K562 (cell line): ENCODE data around the gene BANK1. TPM values are rescaled to one million over a fixed set of nuclear protein-coding genes. Genes with fewer than 3 reads are reported as not detected.

Source experiments
- ATAC-seq: fragments of 200-7000 bp; cut with Tn5 transposase; 3 replicates; pipeline ENCODE4 v1.9.1; 2020; ENCODE audit warnings: moderate library complexity
- BruUV-seq: library from RNA; stranded (reverse); fragments of 400-500 nt; replicated peaks from 2 replicates; lab custom pipeline; 2021; lab: Mats Ljungman, UMichigan
- CTCF ChIA-PET: fragments of 300-600 bp; formaldehyde crosslinking; extraction: SDS; loops from one replicate; lab custom pipeline; 2021; ENCODE audit warnings: low intra/inter-chr PET ratio; lab: Yijun Ruan, JAX
- POLR2A ChIA-PET: fragments of 300-600, 350-650 bp; sonication (Branson Sonifier 250); formaldehyde crosslinking; extraction: SDS; loops from one replicate; lab custom pipeline; 2021; ENCODE audit warnings: antibody characterized with exemption, inconsistent platforms; lab: Yijun Ruan, JAX
- DNase-seq, 4 experiments: peaks; one replicate each; pipeline versions ENCODE4 v3.0.0 to v3.0.0-alpha.2; 2011 to 2018; ENCODE audit warnings: low spot score in 3 of 4, mixed read lengths in 3 of 4; ENCODE audit errors: extremely low read depth in 1 of 4
- FAIRE-seq: peaks from 2 replicates; lab custom pipeline; 2011; peaks lifted over from hg19 to GRCh38; lab: Jason Lieb, UNC
- H2AFZ ChIP-seq: 2 replicates; pipeline ENCODE4 v1.6.0; 2011; ENCODE audit warnings: low read depth, low read length, control low read depth, inconsistent platforms
- H3K27ac ChIP-seq: fragments of 200-600 bp; 3 replicates; pipeline ENCODE4 v1.8.0; 2011; ENCODE audit warnings: low read depth, mild to moderate bottlenecking, control low read depth, inconsistent platforms, low read length, moderate library complexity, mixed read lengths; ENCODE audit errors: extremely low read depth
- H3K27me3 ChIP-seq, 2 experiments: fragments of 300-600 bp in 1 of 2; 2 replicates in 1 of 2; 3 replicates in 1 of 2; pipeline versions ENCODE4 v1.6.0 to v1.8.0; 2011; ENCODE audit warnings: inconsistent platforms in 2 of 2, low read length in 2 of 2, mild to moderate bottlenecking in 1 of 2, mixed read lengths in 1 of 2, moderate library complexity in 1 of 2; ENCODE audit not compliant: control insufficient read depth in 2 of 2, insufficient read depth in 2 of 2
- H3K36me3 ChIP-seq: fragments of 300-600 bp; 3 replicates; pipeline ENCODE4 v1.8.0; 2011; ENCODE audit warnings: mild to moderate bottlenecking, low read length, inconsistent platforms; ENCODE audit not compliant: control insufficient read depth, insufficient read depth
- H3K4me1 ChIP-seq, 2 experiments: fragments of 200-600 bp in 1 of 2; replicated peaks in 1 of 2; 2 replicates in 1 of 2; 3 replicates in 1 of 2; pipeline versions ENCODE4 v1.5.1 to v1.8.0; 2011; ENCODE audit warnings: inconsistent platforms in 2 of 2, low read length in 2 of 2, mild to moderate bottlenecking in 1 of 2, mixed read lengths in 1 of 2, moderate library complexity in 1 of 2; ENCODE audit not compliant: control insufficient read depth in 2 of 2, insufficient read depth in 2 of 2
- H3K4me2 ChIP-seq: 2 replicates; pipeline ENCODE4 v1.6.1; 2011; ENCODE audit warnings: low read length, control low read depth, inconsistent platforms, mixed read lengths; ENCODE audit not compliant: insufficient read depth
- H3K4me3 ChIP-seq: fragments of 200-600 bp; sonication (generic), shearing (Covaris generic); 2 replicates; pipeline ENCODE4 v1.5.1; 2016; ENCODE audit warnings: control low read depth, inconsistent platforms
- H3K79me2 ChIP-seq: fragments of 200-600 bp; 3 replicates; pipeline ENCODE4 v1.8.0; 2011; ENCODE audit warnings: low read length, inconsistent platforms; ENCODE audit not compliant: control insufficient read depth, insufficient read depth
- H3K9ac ChIP-seq, 2 experiments: 2 replicates each; pipeline versions ENCODE4 v1.6.0 to v1.6.1; 2011; ENCODE audit warnings: low read depth in 2 of 2, low read length in 2 of 2, control low read depth in 1 of 2, inconsistent platforms in 1 of 2, mild to moderate bottlenecking in 1 of 2, mixed read lengths in 1 of 2; ENCODE audit not compliant: insufficient read depth in 1 of 2
- H3K9me1 ChIP-seq: one replicate; pipeline ENCODE4 v1.6.0; 2011; ENCODE audit warnings: inconsistent platforms, mild to moderate bottlenecking, low read length, moderate library complexity; ENCODE audit not compliant: control insufficient read depth, insufficient read depth
- H3K9me3 ChIP-seq: replicated peaks from 2 replicates; pipeline ENCODE4 v1.5.1; 2011; ENCODE audit warnings: low read depth, low read length, inconsistent platforms; ENCODE audit not compliant: control insufficient read depth, insufficient read depth
- H4K20me1 ChIP-seq: replicated peaks from 2 replicates; pipeline ENCODE4 v1.6.1; 2011; ENCODE audit warnings: low read length, inconsistent platforms, mixed read lengths; ENCODE audit not compliant: control insufficient read depth, insufficient read depth
- HDAC3 ChIP-seq: fragments of 450-650 bp; IDR thresholded peaks from 2 replicates; pipeline ENCODE4 v1.6.1; 2018; ENCODE audit warnings: borderline replicate concordance, mild to moderate bottlenecking, moderate library complexity; ENCODE audit not compliant: partially characterized antibody
- MYC ChIP-seq, 2 experiments: fragments of 250-450 bp in 1 of 2; sonication (Bioruptor Pico) in 1 of 2; IDR thresholded peaks; 2 replicates each; pipeline versions ENCODE4 v1.5.1 to v1.6.1; 2012 to 2021; ENCODE audit warnings: low read depth in 2 of 2, borderline replicate concordance in 1 of 2, improper control_type of control experiment in 1 of 2, low read length in 1 of 2, mild to moderate bottlenecking in 1 of 2, moderate library complexity in 1 of 2
- PCBP2 ChIP-seq: fragments of 200-400 bp; formaldehyde crosslinking; IDR thresholded peaks from 2 replicates; pipeline ENCODE4 v1.6.1; 2018; ENCODE audit warnings: low read length, low read depth, mild to moderate bottlenecking, moderate library complexity; ENCODE audit not compliant: poor library complexity, severe bottlenecking
- SAFB ChIP-seq: fragments of 200-400 bp; formaldehyde crosslinking; IDR thresholded peaks from 2 replicates; pipeline ENCODE4 v1.6.1; 2017; ENCODE audit warnings: low read depth, low read length, borderline replicate concordance
- SMAD4 ChIP-seq: fragments of 250-450 bp; sonication (Bioruptor Pico); conservative IDR thresholded peaks from 2 replicates; pipeline ENCODE4 v1.8.0; 2021; ENCODE audit warnings: inconsistent platforms, mild to moderate bottlenecking, moderate library complexity
- SMARCE1 ChIP-seq: fragments of 450-650 bp; IDR thresholded peaks from 2 replicates; pipeline ENCODE4 v1.7.1; 2016; ENCODE audit warnings: mild to moderate bottlenecking
- SRSF7 ChIP-seq: fragments of 200-400 bp; formaldehyde crosslinking; optimal IDR thresholded peaks from 2 replicates; pipeline ENCODE3; 2017; ENCODE audit warnings: mild to moderate bottlenecking, low read depth, low read length
- STAG1 ChIP-seq: sonication (generic); formaldehyde crosslinking; IDR thresholded peaks from 2 replicates; pipeline ENCODE4 v1.5.0; 2020; ENCODE audit warnings: missing genetic modification reagents, borderline replicate concordance
- TBL1XR1 ChIP-seq, 2 experiments: IDR thresholded peaks; 2 replicates each; pipeline ENCODE4 v1.6.1; 2012; ENCODE audit warnings: improper control_type of control experiment in 2 of 2, low read length in 2 of 2, mild to moderate bottlenecking in 1 of 2
- ZNF282 ChIP-seq: sonication (generic); formaldehyde crosslinking; IDR thresholded peaks from 2 replicates; pipeline ENCODE4 v1.8.1; 2023; ENCODE audit warnings: missing genetic modification reagents
- ZNF41 ChIP-seq: fragments of 250-450 bp; sonication (Bioruptor Pico); conservative IDR thresholded peaks from 2 replicates; pipeline ENCODE4 v1.4.0; 2020; ENCODE audit warnings: mild to moderate bottlenecking
- ZNF431 ChIP-seq: sonication (generic); formaldehyde crosslinking; IDR thresholded peaks from 2 replicates; pipeline ENCODE4 v1.8.0; 2022; ENCODE audit warnings: mild to moderate bottlenecking, missing genetic modification reagents
- WGBS: fragments of 100-300 bp; shearing (Covaris generic); methylation state at CpG from one replicate; pipeline ENCODE4 v1.1.6; 2016; ENCODE audit warnings: low coverage, mixed read lengths; ENCODE audit not compliant: insufficient coverage; ENCODE audit errors: missing lambda C conversion rate; 5-methylcytosine and 5-hydroxymethylcytosine counted together
- in situ Hi-C: fragments of 300-500 bp; cut with MboI; formaldehyde crosslinking; loops from 4 replicates; pipeline ENCODE4 v1.15.0; 2018; ENCODE audit warnings: inconsistent platforms, mixed read lengths
- intact Hi-C: fragments of 100-400 bp; cut with micrococcal nuclease; formaldehyde crosslinking; loops from 2 replicates; pipeline ENCODE4 v1.14.2; 2022
- polyA plus RNA-seq, 8 experiments: library from polyadenylated mRNA; depleted of rRNA in 4 of 8; stranded (reverse) in 5 of 8; unstranded in 3 of 8; fragments of >200 nt; fragmentation: Nextera tagmentation in 2 of 8; fragmentation: Illumina TruSeq in 1 of 8; extraction: Ambion mirVana in 2 of 8; extraction: Trizol in 1 of 8; gene quantifications; 2 replicates each; pipeline versions ENCODE4 v1.2.1 to v1.2.3, GENCODE V29; 2011 to 2014; ENCODE audit warnings: inconsistent platforms in 1 of 8, missing spikeins in 1 of 8
- total RNA-seq, 7 experiments: library from RNA; depleted of rRNA in 6 of 7; stranded (reverse); fragments of >200 nt in 6 of 7; fragmentation: Illumina TruSeq in 2 of 7; extraction: Trizol in 2 of 7; gene quantifications; 2 replicates each; pipeline versions ENCODE4 v1.2.1 to v1.2.3, GENCODE V29; 2011 to 2021; ENCODE audit warnings: low replicate concordance in 1 of 7
- TF ChIP-seq, protein P1 (sequence below): fragments of 250-450 bp; sonication (Bioruptor Pico); IDR thresholded peaks from 2 replicates; pipeline ENCODE4 v1.4.0; 2020; ENCODE audit warnings: mild to moderate bottlenecking, moderate library complexity
- TF ChIP-seq, protein P2 (sequence below): fragments of 250-450 bp; sonication (Bioruptor Pico); IDR thresholded peaks from 2 replicates; pipeline ENCODE4 v1.9.0; 2021; ENCODE audit warnings: mild to moderate bottlenecking
- TF ChIP-seq, protein P3 (sequence below): sonication (generic); formaldehyde crosslinking; IDR thresholded peaks from 2 replicates; pipeline ENCODE4 v1.8.1; 2022; ENCODE audit warnings: missing genetic modification reagents
- TF ChIP-seq, protein P4 (sequence below): sonication (generic); formaldehyde crosslinking; IDR thresholded peaks from 2 replicates; pipeline ENCODE4 v1.8.1; 2022; ENCODE audit warnings: missing genetic modification reagents

The BANK1 gene
- total and polyA plus RNA-seq, 9 of the 15 experiments (the other 6 are each of a cell fraction or from before 2014, with no cell fraction given) = not detected

DNA sequence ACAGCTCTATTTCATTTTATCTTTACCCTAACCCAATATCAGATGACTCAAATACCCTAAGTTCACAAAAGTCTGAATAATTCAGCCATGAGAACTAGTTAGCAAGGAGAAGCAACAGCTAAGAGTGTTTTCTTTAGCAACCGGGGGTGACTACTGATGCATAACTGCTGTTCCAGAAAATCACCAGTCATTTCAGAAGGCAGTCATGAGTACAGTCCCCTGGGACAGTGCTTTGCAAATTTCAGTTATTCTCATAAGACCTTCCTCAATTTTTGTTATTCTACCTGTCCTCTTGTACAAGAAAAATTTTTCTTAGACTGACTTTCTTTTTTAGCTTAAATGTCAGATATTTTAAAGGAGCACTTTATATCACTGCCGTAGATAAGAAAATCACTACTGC lies 16.4 kb downstream of the BANK1 start:
- peaks cover 2% of the 10 kb centered on the region; the same call in 1 of the 2 replicates for H3K9me3 ChIP-seq
- intact Hi-C loops (no loop called here), in situ Hi-C loops (no loop called here)
- H2AFZ ChIP-seq = no peak overlapping the region
- DNase-seq (no peak), ATAC-seq (no peak), FAIRE-seq (no peak)
- H3K4me2 ChIP-seq = no peak overlapping the region
- TF ChIP-seq, protein P1, sequence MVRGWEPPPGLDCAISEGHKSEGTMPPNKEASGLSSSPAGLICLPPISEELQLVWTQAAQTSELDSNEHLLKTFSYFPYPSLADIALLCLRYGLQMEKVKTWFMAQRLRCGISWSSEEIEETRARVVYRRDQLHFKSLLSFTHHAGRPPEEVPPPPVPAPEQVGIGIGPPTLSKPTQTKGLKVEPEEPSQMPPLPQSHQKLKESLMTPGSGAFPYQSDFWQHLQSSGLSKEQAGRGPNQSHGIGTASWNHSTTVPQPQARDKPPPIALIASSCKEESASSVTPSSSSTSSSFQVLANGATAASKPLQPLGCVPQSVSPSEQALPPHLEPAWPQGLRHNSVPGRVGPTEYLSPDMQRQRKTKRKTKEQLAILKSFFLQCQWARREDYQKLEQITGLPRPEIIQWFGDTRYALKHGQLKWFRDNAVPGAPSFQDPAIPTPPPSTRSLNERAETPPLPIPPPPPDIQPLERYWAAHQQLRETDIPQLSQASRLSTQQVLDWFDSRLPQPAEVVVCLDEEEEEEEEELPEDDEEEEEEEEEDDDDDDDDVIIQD (CRISPR knock-in tag) = no peak
- no peak for TF ChIP-seq TBL1XR1 (IDR thresholded peaks at IDR 0.05; ENCODE audit: low read length in 2 of 2)
- TF ChIP-seq SRSF7 = no peak
- TF ChIP-seq HDAC3 = no peak
- no peak for TF ChIP-seq ZNF41 (CRISPR knock-in tag)
- TF ChIP-seq, protein P2, sequence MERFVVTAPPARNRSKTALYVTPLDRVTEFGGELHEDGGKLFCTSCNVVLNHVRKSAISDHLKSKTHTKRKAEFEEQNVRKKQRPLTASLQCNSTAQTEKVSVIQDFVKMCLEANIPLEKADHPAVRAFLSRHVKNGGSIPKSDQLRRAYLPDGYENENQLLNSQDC (CRISPR knock-in tag) = no peak
- TF ChIP-seq, protein P3, sequence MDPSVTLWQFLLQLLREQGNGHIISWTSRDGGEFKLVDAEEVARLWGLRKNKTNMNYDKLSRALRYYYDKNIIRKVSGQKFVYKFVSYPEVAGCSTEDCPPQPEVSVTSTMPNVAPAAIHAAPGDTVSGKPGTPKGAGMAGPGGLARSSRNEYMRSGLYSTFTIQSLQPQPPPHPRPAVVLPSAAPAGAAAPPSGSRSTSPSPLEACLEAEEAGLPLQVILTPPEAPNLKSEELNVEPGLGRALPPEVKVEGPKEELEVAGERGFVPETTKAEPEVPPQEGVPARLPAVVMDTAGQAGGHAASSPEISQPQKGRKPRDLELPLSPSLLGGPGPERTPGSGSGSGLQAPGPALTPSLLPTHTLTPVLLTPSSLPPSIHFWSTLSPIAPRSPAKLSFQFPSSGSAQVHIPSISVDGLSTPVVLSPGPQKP (CRISPR knock-in tag) = no peak
- TF ChIP-seq STAG1 (CRISPR knock-in tag) = no peak
- TF ChIP-seq ZNF282 = no peak
- no peak for TF ChIP-seq ZNF431 (CRISPR knock-in tag)
- TF ChIP-seq SMAD4 = no peak
- no peak for TF ChIP-seq PCBP2
- no peak for TF ChIP-seq SMARCE1
- no peak for TF ChIP-seq SAFB
- TF ChIP-seq, protein P4, sequence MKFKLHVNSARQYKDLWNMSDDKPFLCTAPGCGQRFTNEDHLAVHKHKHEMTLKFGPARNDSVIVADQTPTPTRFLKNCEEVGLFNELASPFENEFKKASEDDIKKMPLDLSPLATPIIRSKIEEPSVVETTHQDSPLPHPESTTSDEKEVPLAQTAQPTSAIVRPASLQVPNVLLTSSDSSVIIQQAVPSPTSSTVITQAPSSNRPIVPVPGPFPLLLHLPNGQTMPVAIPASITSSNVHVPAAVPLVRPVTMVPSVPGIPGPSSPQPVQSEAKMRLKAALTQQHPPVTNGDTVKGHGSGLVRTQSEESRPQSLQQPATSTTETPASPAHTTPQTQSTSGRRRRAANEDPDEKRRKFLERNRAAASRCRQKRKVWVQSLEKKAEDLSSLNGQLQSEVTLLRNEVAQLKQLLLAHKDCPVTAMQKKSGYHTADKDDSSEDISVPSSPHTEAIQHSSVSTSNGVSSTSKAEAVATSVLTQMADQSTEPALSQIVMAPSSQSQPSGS (CRISPR knock-in tag) = no peak
- TF ChIP-seq MYC (IDR thresholded peaks at IDR 0.05; ENCODE audit: low read depth, low read length) = no peak
- no peak for TF ChIP-seq MYC (CRISPR knock-in tag; IDR thresholded peaks at IDR 0.05; ENCODE audit: borderline replicate concordance, low read depth)
- no peaks in the 10 kb centered on the region for H3K9me1 ChIP-seq
- no peaks in the 10 kb centered on the region for H3K36me3 ChIP-seq
- H3K27me3 ChIP-seq = no peaks in the 10 kb centered on the region
- H3K4me1 ChIP-seq = no peaks in the 10 kb centered on the region
- H4K20me1 ChIP-seq = no peaks in the 10 kb centered on the region
- ChIA-PET POLR2A (no interaction called here), CTCF (no interaction called here)
- no peaks in the 10 kb centered on the region for H3K79me2 ChIP-seq
- H3K4me3 ChIP-seq = no peak overlapping the region
- 4% methylated on average over 2 of the region's 2 CpGs for WGBS
- no peak overlapping the region for H3K27ac ChIP-seq
- BruUV-seq = no TSS peak
- no peak overlapping the region for H3K9ac ChIP-seq
